Transverse colon (tissue), 4 donors: Measurements from ENCODE around the gene RELL2. TPM values are rescaled to one million over a fixed set of nuclear protein-coding genes. Genes with fewer than 3 reads are reported as not detected.
A peak's percentile ranks its signal among the peaks of the same experiment; 100 is the strongest.

Experiments
- DNase-seq: peaks from one replicate; pipeline ENCODE4 v3.0.0-alpha.2; 2019
- H3K27ac ChIP-seq, 4 donors: fragments of 200-600 bp; sonication (generic); 2 replicates each; pipeline ENCODE4 v1.5.1; 2016 to 2018; ENCODE audit warnings: inconsistent platforms in 4 of 4
- H3K27me3 ChIP-seq: fragments of 200-600 bp; sonication (generic); 2 replicates; pipeline ENCODE4 v1.5.1; 2017; ENCODE audit warnings: inconsistent platforms
- H3K36me3 ChIP-seq, 4 donors: fragments of 200-600 bp; sonication (generic); 2 replicates each; pipeline ENCODE4 v1.5.1; 2017 to 2019; ENCODE audit warnings: inconsistent platforms in 4 of 4
- H3K4me1 ChIP-seq, 4 donors: fragments of 200-600 bp; sonication (generic); 2 replicates each; pipeline ENCODE4 v1.5.1; 2017 to 2020; ENCODE audit warnings: inconsistent platforms in 4 of 4
- H3K4me3 ChIP-seq, 4 donors: fragments of 200-600 bp; sonication (generic); 1 replicate in 1 of 4; 2 replicates in 3 of 4; pipeline versions ENCODE4 v1.5.1 to v1.6.1; 2017 to 2019; ENCODE audit warnings: inconsistent platforms in 4 of 4
- H3K9me3 ChIP-seq, 2 donors: fragments of 200-600 bp; sonication (generic); 2 replicates each; pipeline ENCODE4 v1.5.1; 2017 to 2019; ENCODE audit warnings: inconsistent platforms in 2 of 2
- CTCF ChIP-seq, 5 experiments: fragments of 200-600 bp in 3 of 5; fragments of 450-650 bp in 2 of 5; sonication (generic) in 3 of 5; IDR thresholded peaks; 1 replicate in 2 of 5; 2 replicates in 3 of 5; pipeline ENCODE4 v1.5.1; 2016 to 2017; ENCODE audit warnings: antibody characterized with exemption in 5 of 5, inconsistent platforms in 3 of 5, mild to moderate bottlenecking in 2 of 5, moderate library complexity in 1 of 5
- EP300 ChIP-seq: sonication (generic); formaldehyde crosslinking; IDR thresholded peaks from one replicate; pipeline ENCODE4 v1.6.1; 2017; ENCODE audit warnings: antibody characterized with exemption, low read depth
- POLR2A ChIP-seq: fragments of 450-650 bp; IDR thresholded peaks from one replicate; pipeline ENCODE4 v1.6.1; 2016; ENCODE audit warnings: antibody characterized with exemption, mild to moderate bottlenecking, moderate library complexity
- POLR2AphosphoS5 ChIP-seq, 3 donors: sonication (generic); formaldehyde crosslinking; IDR thresholded peaks; one replicate each; pipeline ENCODE4 v1.6.1; 2016; ENCODE audit warnings: antibody characterized with exemption in 3 of 3
- WGBS, 2 donors: methylation state at CpG; one replicate each; pipeline ENCODE4 v1.1.5; 2018; ENCODE audit warnings: low coverage in 1 of 2; 5-methylcytosine and 5-hydroxymethylcytosine counted together
- in situ Hi-C, 4 donors: fragments of 200-750 bp; cut with MboI; loops; one replicate each; pipeline versions ENCODE4 v1.15.0 to v1.15.1; 2017; ENCODE audit warnings: low sequenced_read_pairs in 3 of 4, low pct_ligation_motif_present in 1 of 4, low pct_unique_long_range_greater_than_20kb in 1 of 4
- intact Hi-C: fragments of 100-400 bp; cut with DNase I; formaldehyde crosslinking; loops from one replicate; pipeline ENCODE4 v1.15.1; 2023; ENCODE audit warnings: low total_unique reads
- total RNA-seq, 4 donors: library from RNA; depleted of rRNA; stranded (reverse); fragments of >200 nt; gene quantifications; one replicate each; pipeline ENCODE4 v1.1.0, GENCODE V29; 2016

RELL2 gene
- total RNA-seq, 4 donors from 2014 or later, result 4.4 to 19.1 (median 7.5) TPM

- Histone ChIP-seq H3K36me3 (peaks cover 0 to 24% (median 7%) of the 10 kb centered on the region in 4 donors), H3K4me3 (peak overlapping the region; percentile 84 to 100 (median 92)), H3K4me1 (peaks cover 9 to 40% (median 23%) of the 10 kb centered on the region in 4 donors), H3K27ac (peak overlapping the region; percentile 94 to 99 (median 96)), H3K27me3 (no peaks in the 10 kb centered on the region), H3K9me3 (no peaks in the 10 kb centered on the region)
- DNase-seq, result peak; percentile 71
- TF ChIP-seq POLR2AphosphoS5 (IDR thresholded peaks at IDR 0.05), result peak in 1 of 3 donors; percentile 28
- TF ChIP-seq POLR2A, result no peak
- intact Hi-C loops (no loop called here), in situ Hi-C loops (no loop called here)
- 0 to 1% methylated on average over 8 to 36 of the region's 36 CpGs for WGBS, 2 donors
Measured at GRCh38 chr5:141618030-141618803, 18.6 kb upstream of the RELL2 start.

GRCh38 chr5:141618804-141619554 lies 17.8 kb upstream of the RELL2 start, which contains the start of gene DIAPH1:
DIAPH1 (minus strand) TSS chr5:141619000; CDS start chr5:141618914, 86 bp downstream.
- peak; percentile 99 for DNase-seq
- peak within 1 kb of the TSS; percentile 94 to 99 (median 96) for H3K27ac ChIP-seq
- in situ Hi-C loops, result no loop called here
- intact Hi-C loops, result no loop called here
- peaks cover 0 to 27% (median 10%) of the 10 kb centered on the region in 4 donors for H3K36me3 ChIP-seq
- H3K27me3 ChIP-seq, result no peaks in the 10 kb centered on the region
- H3K4me1 ChIP-seq, result peaks cover 9 to 35% (median 23%) of the 10 kb centered on the region in 4 donors
- 3 to 24% methylated on average over 2 to 30 of the region's 70 CpGs for WGBS, 2 donors
- peak within 1 kb of the TSS; percentile 84 to 100 (median 92) for H3K4me3 ChIP-seq
- TF ChIP-seq EP300 (no peak), POLR2A (peak; percentile 78), CTCF (IDR thresholded peaks at IDR 0.05) (peak; percentile 97 to 99 (median 98)), POLR2AphosphoS5 (IDR thresholded peaks at IDR 0.05) (peak; percentile 79 to 96 (median 91))
- no peaks in the 10 kb centered on the region for H3K9me3 ChIP-seq

GRCh38 chr5:141623186-141623585 lies 13.6 kb upstream of the RELL2 start:
- no peak for DNase-seq
- Histone ChIP-seq H3K27me3 (no peaks in the 10 kb centered on the region), H3K4me1 (peaks cover 4 to 7% (median 6%) of the 10 kb centered on the region in 4 donors), H3K9me3 (no peaks in the 10 kb centered on the region), H3K27ac (peak overlapping the region in 1 of 4 donors; percentile 36), H3K4me3 (no peak overlapping the region), H3K36me3 (peaks cover 0 to 49% (median 25%) of the 10 kb centered on the region in 4 donors)
- in situ Hi-C loops, result no loop called here
- intact Hi-C loops, result no loop called here
- no peak for TF ChIP-seq EP300
- no peak for TF ChIP-seq POLR2A
- TF ChIP-seq POLR2AphosphoS5 (IDR thresholded peaks at IDR 0.05), result no peak

- Histone ChIP-seq H3K4me1 (peaks cover 3 to 7% (median 5%) of the 10 kb centered on the region in 4 donors), H3K36me3 (peaks cover 0 to 54% (median 27%) of the 10 kb centered on the region in 4 donors), H3K27me3 (no peaks in the 10 kb centered on the region), H3K27ac (peak overlapping the region in 1 of 4 donors; percentile 36), H3K4me3 (no peak overlapping the region), H3K9me3 (no peaks in the 10 kb centered on the region)
- intact Hi-C loops, result no loop called here
- TF ChIP-seq CTCF (IDR thresholded peaks at IDR 0.05), result no peak
- TF ChIP-seq EP300, result no peak
- TF ChIP-seq POLR2AphosphoS5 (IDR thresholded peaks at IDR 0.05), result no peak
- TF ChIP-seq POLR2A, result no peak
- WGBS, 2 donors, result 83 to 100% methylated on average over 1 to 5 of the region's 5 CpGs
- in situ Hi-C loops, result no loop called here
- DNase-seq, result no peak
Measured at GRCh38 chr5:141623611-141624010, 13.2 kb upstream of the RELL2 start.
